B cell (primary cell): ENCODE measurements around the gene ABTB2.

ENCODE experiments used
- CTCF ChIP-seq: fragments of 200-600 bp; IDR thresholded peaks from one replicate; pipeline ENCODE4 v1.8.0; 2022; ENCODE audit warnings: antibody characterized with exemption, mild to moderate bottlenecking
- EZH2 ChIP-seq: IDR thresholded peaks from 2 replicates; pipeline ENCODE4 v1.6.1; 2012; ENCODE audit warnings: borderline replicate concordance, low read depth, mild to moderate bottlenecking, moderate library complexity, low read length; ENCODE audit not compliant: insufficient read depth, poor library complexity, severe bottlenecking

GRCh38 chr11:34303028-34303570 is 54.7 kb downstream of the ABTB2 start:
- TF ChIP-seq EZH2: no peak
- TF ChIP-seq CTCF: no peak
